Esophagus squamous epithelium (tissue), 4 donors: Measurements from ENCODE around the gene SGPP1.

Experiments used
- POLR2A ChIP-seq, 4 donors: fragments of 450-650 bp; IDR thresholded peaks; one replicate each; pipeline ENCODE4 v1.6.1; 2017; ENCODE audit warnings: antibody characterized with exemption in 4 of 4, mild to moderate bottlenecking in 4 of 4, moderate library complexity in 3 of 4
- TF ChIP-seq, protein P1 (sequence below), 6 experiments: fragments of 450-650 bp in 4 of 6; fragments of 200-600 bp in 2 of 6; sonication (generic) in 2 of 6; IDR thresholded peaks; one replicate each; pipeline ENCODE4 v1.5.1; 2016 to 2019; ENCODE audit warnings: antibody characterized with exemption in 6 of 6, mild to moderate bottlenecking in 4 of 6, moderate library complexity in 4 of 6

DNA sequence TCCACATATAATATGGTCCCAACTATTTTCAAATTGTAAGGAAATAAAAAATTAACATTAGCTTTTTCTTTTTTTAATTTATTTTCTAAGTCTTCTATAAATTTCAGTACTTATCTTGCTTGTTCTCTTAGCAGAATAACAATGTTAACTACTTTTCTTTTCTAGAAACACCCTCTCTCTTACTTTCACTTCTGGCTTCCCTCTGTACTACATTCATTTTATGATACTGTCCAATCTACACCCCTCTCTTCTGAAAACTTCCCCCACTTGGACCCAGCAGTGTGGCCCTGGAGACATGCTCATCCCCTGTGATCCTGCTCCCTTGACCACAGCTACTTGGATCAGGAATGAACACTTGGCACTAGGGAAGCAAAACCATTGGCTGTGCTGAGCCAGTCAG lies 15.7 kb downstream of the SGPP1 start:
- TF ChIP-seq, protein P1, sequence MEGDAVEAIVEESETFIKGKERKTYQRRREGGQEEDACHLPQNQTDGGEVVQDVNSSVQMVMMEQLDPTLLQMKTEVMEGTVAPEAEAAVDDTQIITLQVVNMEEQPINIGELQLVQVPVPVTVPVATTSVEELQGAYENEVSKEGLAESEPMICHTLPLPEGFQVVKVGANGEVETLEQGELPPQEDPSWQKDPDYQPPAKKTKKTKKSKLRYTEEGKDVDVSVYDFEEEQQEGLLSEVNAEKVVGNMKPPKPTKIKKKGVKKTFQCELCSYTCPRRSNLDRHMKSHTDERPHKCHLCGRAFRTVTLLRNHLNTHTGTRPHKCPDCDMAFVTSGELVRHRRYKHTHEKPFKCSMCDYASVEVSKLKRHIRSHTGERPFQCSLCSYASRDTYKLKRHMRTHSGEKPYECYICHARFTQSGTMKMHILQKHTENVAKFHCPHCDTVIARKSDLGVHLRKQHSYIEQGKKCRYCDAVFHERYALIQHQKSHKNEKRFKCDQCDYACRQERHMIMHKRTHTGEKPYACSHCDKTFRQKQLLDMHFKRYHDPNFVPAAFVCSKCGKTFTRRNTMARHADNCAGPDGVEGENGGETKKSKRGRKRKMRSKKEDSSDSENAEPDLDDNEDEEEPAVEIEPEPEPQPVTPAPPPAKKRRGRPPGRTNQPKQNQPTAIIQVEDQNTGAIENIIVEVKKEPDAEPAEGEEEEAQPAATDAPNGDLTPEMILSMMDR (IDR thresholded peaks at IDR 0.05) = no peak
- TF ChIP-seq POLR2A (IDR thresholded peaks at IDR 0.05) = no peak
